H1 (cell line): ENCODE data around the gene TBC1D16. TPM values are rescaled to one million over a fixed set of nuclear protein-coding genes. Genes with fewer than 3 reads are reported as not detected.

Source experiments
- GTF2F1 ChIP-seq: IDR thresholded peaks from 2 replicates; pipeline ENCODE4 v1.6.1; 2012; ENCODE audit warnings: low read depth, low read length, improper control_type of control experiment, borderline replicate concordance
- HDAC6 ChIP-seq: IDR thresholded peaks from one replicate; pipeline ENCODE4 v1.7.1; 2012; ENCODE audit warnings: low read depth, mild to moderate bottlenecking, inconsistent platforms, low read length, moderate library complexity
- MAFK ChIP-seq: IDR thresholded peaks from 2 replicates; pipeline ENCODE4 v1.6.1; 2012; ENCODE audit warnings: low read depth, mild to moderate bottlenecking, improper control_type of control experiment, low read length
- POLR2A ChIP-seq, 2 experiments: IDR thresholded peaks; 1 replicate in 1 of 2; 2 replicates in 1 of 2; pipeline ENCODE4 v1.6.1; 2011; ENCODE audit warnings: low read depth in 2 of 2, low read length in 2 of 2, mild to moderate bottlenecking in 2 of 2; ENCODE audit errors: control extremely low read depth in 1 of 2
- SUZ12 ChIP-seq: fragments of 200-600 bp; sonication (generic); IDR thresholded peaks from 2 replicates; pipeline ENCODE4 v1.6.1; 2012; ENCODE audit warnings: mild to moderate bottlenecking, inconsistent platforms, low read length, moderate library complexity, mixed read lengths
- TCF12 ChIP-seq: IDR thresholded peaks from 2 replicates; pipeline ENCODE4 v1.6.1; 2011; ENCODE audit warnings: low read depth, mild to moderate bottlenecking, low read length
- polyA plus RNA-seq, 7 experiments: library from polyadenylated mRNA; depleted of rRNA in 3 of 7; stranded (reverse) in 5 of 7; unstranded in 2 of 7; fragments of >200 nt in 5 of 7; fragments of 200-250 nt in 2 of 7; gene quantifications; 1 replicate in 5 of 7; 2 replicates in 1 of 7; 4 replicates in 1 of 7; pipeline versions ENCODE4 v1.2.1 to v1.2.3, GENCODE V29; 2011 to 2013; ENCODE audit warnings: missing spikeins in 2 of 7, mixed read lengths in 2 of 7
- total RNA-seq: library from RNA; stranded (reverse); fragmentation: NEBNext Ultra II Directional; extraction: Animal tissue kit (Norgen Biotek cat#: 25700); gene quantifications from 2 replicates; pipeline ENCODE4 v1.2.1, GENCODE V29; 2021

The TBC1D16 gene
- total and polyA plus RNA-seq, 2 of the 8 experiments (the other 6 are each of a cell fraction or from before 2014, with no cell fraction given): 21.1 to 109 TPM

- TF ChIP-seq TCF12: no peak
- no peak for TF ChIP-seq GTF2F1
- TF ChIP-seq HDAC6: no peak
- no peak for TF ChIP-seq MAFK
- no peak for TF ChIP-seq POLR2A (IDR thresholded peaks at IDR 0.05; ENCODE audit: control extremely low read depth in 1 of 2, low read depth in 2 of 2, low read length in 2 of 2)
- TF ChIP-seq SUZ12: no peak
Measured at GRCh38 chr17:79989106-79989835, 46.4 kb downstream of the TBC1D16 start (continued).
